Measurements from ENCODE around the gene SUPT20H. TPM values are rescaled to one million over a fixed set of nuclear protein-coding genes. Genes with fewer than 3 reads are reported as not detected.

Gene SUPT20H
- total and polyA plus RNA-seq, 2 experiments from 2014 or later = 49.8 to 64.2 TPM

DNA sequence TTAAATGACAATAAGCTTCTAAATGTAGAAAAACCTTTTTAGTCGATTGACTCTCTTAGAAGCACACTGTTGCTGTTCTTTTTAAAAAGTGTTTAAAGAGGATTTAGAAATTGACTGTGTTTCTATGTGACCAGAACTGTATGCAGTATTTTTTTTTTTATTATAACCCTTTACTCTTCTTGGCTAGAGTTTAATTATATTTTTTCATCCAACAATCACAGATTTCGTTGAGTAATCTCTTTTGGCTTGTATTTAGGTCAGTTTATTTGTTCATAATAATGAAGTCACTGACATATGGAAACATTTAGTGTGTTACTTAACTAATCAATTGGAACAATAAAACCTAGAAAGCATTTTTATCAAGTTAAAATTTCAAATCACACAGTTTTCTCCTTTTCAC lies 26.1 kb upstream of the SUPT20H start:
- H3K27ac ChIP-seq = no peak overlapping the region
- H3K4me1 ChIP-seq (ENCODE audit: low read depth) = no peaks in the 10 kb centered on the region
- H3K9me3 ChIP-seq (ENCODE audit: low read depth) = no peaks in the 10 kb centered on the region
- no peaks in the 10 kb centered on the region for H3K36me3 ChIP-seq
- TF ChIP-seq, protein P1, sequence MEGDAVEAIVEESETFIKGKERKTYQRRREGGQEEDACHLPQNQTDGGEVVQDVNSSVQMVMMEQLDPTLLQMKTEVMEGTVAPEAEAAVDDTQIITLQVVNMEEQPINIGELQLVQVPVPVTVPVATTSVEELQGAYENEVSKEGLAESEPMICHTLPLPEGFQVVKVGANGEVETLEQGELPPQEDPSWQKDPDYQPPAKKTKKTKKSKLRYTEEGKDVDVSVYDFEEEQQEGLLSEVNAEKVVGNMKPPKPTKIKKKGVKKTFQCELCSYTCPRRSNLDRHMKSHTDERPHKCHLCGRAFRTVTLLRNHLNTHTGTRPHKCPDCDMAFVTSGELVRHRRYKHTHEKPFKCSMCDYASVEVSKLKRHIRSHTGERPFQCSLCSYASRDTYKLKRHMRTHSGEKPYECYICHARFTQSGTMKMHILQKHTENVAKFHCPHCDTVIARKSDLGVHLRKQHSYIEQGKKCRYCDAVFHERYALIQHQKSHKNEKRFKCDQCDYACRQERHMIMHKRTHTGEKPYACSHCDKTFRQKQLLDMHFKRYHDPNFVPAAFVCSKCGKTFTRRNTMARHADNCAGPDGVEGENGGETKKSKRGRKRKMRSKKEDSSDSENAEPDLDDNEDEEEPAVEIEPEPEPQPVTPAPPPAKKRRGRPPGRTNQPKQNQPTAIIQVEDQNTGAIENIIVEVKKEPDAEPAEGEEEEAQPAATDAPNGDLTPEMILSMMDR (IDR thresholded peaks at IDR 0.05; ENCODE audit: low read depth, low read length) = no peak
- no peaks in the 10 kb centered on the region for H3K27me3 ChIP-seq
- no peak overlapping the region for H3K4me3 ChIP-seq
- DNase-seq (ENCODE audit: low read depth in 1 of 2, low spot score in 1 of 2) = no peak

- H3K4me1 ChIP-seq (ENCODE audit: low read depth) = no peaks in the 10 kb centered on the region
- TF ChIP-seq, protein P1 (IDR thresholded peaks at IDR 0.05; ENCODE audit: low read depth, low read length) = no peak
- H3K27me3 ChIP-seq = no peaks in the 10 kb centered on the region
- DNase-seq (ENCODE audit: low read depth in 1 of 2, low spot score in 1 of 2) = no peak
- H3K9me3 ChIP-seq (ENCODE audit: low read depth) = no peaks in the 10 kb centered on the region
- no peaks in the 10 kb centered on the region for H3K36me3 ChIP-seq
- no peak overlapping the region for H3K27ac ChIP-seq
- no peak overlapping the region for H3K4me3 ChIP-seq
Observed at GRCh38 chr13:37076818-37077217, 17.3 kb upstream of the SUPT20H start.

DNA sequence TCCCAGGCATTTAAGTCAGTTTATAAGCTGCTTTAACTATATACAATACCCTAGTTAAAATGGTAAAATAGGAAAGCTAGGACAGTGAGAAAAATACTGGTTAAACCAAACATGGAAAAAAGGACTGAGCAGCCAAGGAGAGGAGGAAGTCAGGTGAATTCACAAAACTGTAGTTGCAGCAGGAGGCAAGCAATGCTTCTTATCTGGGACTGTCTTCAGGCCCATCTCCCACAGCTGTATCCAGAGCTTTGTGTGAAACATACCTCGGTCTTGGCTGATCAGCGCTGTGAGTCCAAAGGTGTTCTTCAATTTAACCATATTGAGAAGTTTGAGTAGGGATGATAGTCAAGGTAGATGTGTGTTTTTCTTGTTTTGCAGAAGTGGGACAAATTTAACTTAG lies 15.7 kb upstream of the SUPT20H start:
- TF ChIP-seq, protein P1 (IDR thresholded peaks at IDR 0.05; ENCODE audit: low read depth, low read length) = no peak
- no peak overlapping the region for H3K4me3 ChIP-seq
- no peaks in the 10 kb centered on the region for H3K36me3 ChIP-seq
- no peaks in the 10 kb centered on the region for H3K27me3 ChIP-seq
- H3K27ac ChIP-seq = no peak overlapping the region
- H3K4me1 ChIP-seq (ENCODE audit: low read depth) = no peaks in the 10 kb centered on the region
- no peak for DNase-seq (ENCODE audit: low read depth in 1 of 2, low spot score in 1 of 2)
- H3K9me3 ChIP-seq (ENCODE audit: low read depth) = no peaks in the 10 kb centered on the region

- Histone ChIP-seq H3K27ac (no peak overlapping the region), H3K4me1 (ENCODE audit: low read depth) (no peaks in the 10 kb centered on the region), H3K4me3 (no peak overlapping the region), H3K9me3 (ENCODE audit: low read depth) (no peaks in the 10 kb centered on the region), H3K36me3 (no peaks in the 10 kb centered on the region), H3K27me3 (no peaks in the 10 kb centered on the region)
- TF ChIP-seq, protein P1 (IDR thresholded peaks at IDR 0.05; ENCODE audit: low read depth, low read length) = peak; percentile 35
- DNase-seq (ENCODE audit: low read depth in 1 of 2, low spot score in 1 of 2) = peak; percentile 9 to 65
Observed at GRCh38 chr13:37074703-37075102, 15.2 kb upstream of the SUPT20H start.

DNA sequence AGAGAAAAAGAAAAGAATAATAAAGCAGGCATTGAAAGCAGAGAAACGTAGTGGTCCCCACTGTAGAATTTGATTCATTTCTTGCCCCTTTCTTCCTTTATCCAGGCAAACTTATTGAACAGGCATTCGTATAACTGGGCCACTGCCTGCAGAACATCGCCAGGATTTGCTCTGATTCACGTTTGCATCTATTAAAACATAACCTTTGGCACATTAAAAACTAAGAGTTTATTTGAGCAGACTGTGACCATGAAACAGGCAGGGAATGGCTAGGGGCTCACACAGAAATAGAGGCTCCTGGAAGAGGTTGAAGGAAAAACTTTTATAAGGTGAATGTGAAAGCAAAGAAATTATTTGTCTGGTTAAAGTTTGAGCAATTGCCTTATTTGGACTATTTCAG lies 12.5 kb upstream of the SUPT20H start:
- TF ChIP-seq, protein P1 (IDR thresholded peaks at IDR 0.05; ENCODE audit: low read depth, low read length) = no peak
- no peak overlapping the region for H3K4me3 ChIP-seq
- H3K27ac ChIP-seq = no peak overlapping the region

DNA sequence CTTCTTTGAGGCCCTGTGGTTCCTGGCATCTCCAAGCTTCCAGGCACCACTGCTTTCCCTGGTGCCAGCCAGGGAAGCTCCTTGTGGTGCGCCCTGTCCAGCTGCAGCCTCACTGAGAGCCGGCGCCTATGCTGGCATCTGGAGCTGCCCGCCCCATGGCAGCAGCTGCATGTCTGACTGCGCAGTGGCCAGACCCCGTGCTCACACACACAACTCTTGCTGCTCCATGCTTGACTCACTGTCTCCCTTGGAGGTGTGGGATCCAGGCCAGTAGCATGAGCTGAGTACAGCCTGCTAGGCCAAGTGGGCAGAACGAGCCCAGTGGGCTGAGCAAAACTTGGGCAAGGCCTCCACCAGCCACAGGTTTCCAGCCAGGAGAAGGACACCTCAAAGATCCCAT lies 11.5 kb upstream of the SUPT20H start:
- no peaks in the 10 kb centered on the region for H3K9me3 ChIP-seq (ENCODE audit: low read depth)
- H3K36me3 ChIP-seq = no peaks in the 10 kb centered on the region
- DNase-seq (ENCODE audit: low read depth in 1 of 2, low spot score in 1 of 2) = no peak
- TF ChIP-seq, protein P1 (IDR thresholded peaks at IDR 0.05; ENCODE audit: low read depth, low read length) = no peak
- no peak overlapping the region for H3K4me3 ChIP-seq
- H3K4me1 ChIP-seq (ENCODE audit: low read depth) = no peaks in the 10 kb centered on the region
- H3K27ac ChIP-seq = no peak overlapping the region
- no peaks in the 10 kb centered on the region for H3K27me3 ChIP-seq

More for the DNA sequence above, 12.5 kb upstream of the SUPT20H start:
- DNase-seq (ENCODE audit: low read depth in 1 of 2, low spot score in 1 of 2) = no peak
- H3K4me1 ChIP-seq (ENCODE audit: low read depth) = no peaks in the 10 kb centered on the region
- H3K36me3 ChIP-seq = no peaks in the 10 kb centered on the region
- no peaks in the 10 kb centered on the region for H3K27me3 ChIP-seq
- no peaks in the 10 kb centered on the region for H3K9me3 ChIP-seq (ENCODE audit: low read depth)
